Smooth muscle cell (in vitro differentiated cells): ENCODE measurements around the gene ATXN7. TPM values are rescaled to one million over a fixed set of nuclear protein-coding genes. Genes with fewer than 3 reads are reported as not detected.

ENCODE experiments used
- DNase-seq: peaks from one replicate; lab custom pipeline; 2025; ENCODE audit not compliant: unreplicated experiment; lab: John Stamatoyannopoulos, UW
- H2AFZ ChIP-seq: fragments of 200-600 bp; sonication (generic); 2 replicates; pipeline ENCODE4 v1.6.0; 2016; ENCODE audit warnings: antibody characterized with exemption, low read depth, mild to moderate bottlenecking
- H3F3A ChIP-seq: fragments of 200-600 bp; sonication (generic); 2 replicates; pipeline ENCODE4 v1.6.0; 2017; ENCODE audit warnings: antibody characterized with exemption, low read depth
- H3K27ac ChIP-seq: fragments of 200-600 bp; sonication (generic); 2 replicates; pipeline ENCODE4 v1.5.1; 2016; ENCODE audit warnings: low read depth, mild to moderate bottlenecking
- H3K27me3 ChIP-seq: fragments of 200-600 bp; sonication (generic); 2 replicates; pipeline ENCODE4 v1.6.1; 2016; ENCODE audit warnings: low read depth, mild to moderate bottlenecking
- H3K36me3 ChIP-seq: fragments of 200-600 bp; sonication (generic); 2 replicates; pipeline ENCODE4 v1.5.1; 2016; ENCODE audit warnings: low read depth
- H3K4me1 ChIP-seq: fragments of 200-600 bp; sonication (generic); 2 replicates; pipeline ENCODE4 v1.5.1; 2016; ENCODE audit warnings: low read depth
- H3K4me2 ChIP-seq: fragments of 200-600 bp; sonication (generic); 2 replicates; pipeline ENCODE4 v1.6.0; 2016; ENCODE audit warnings: mild to moderate bottlenecking
- H3K4me3 ChIP-seq: fragments of 200-600 bp; sonication (generic); 2 replicates; pipeline ENCODE4 v1.5.1; 2016; ENCODE audit warnings: mild to moderate bottlenecking
- H3K79me2 ChIP-seq: fragments of 200-600 bp; sonication (generic); 2 replicates; pipeline ENCODE4 v1.6.0; 2016; ENCODE audit warnings: low read depth, mild to moderate bottlenecking
- H3K9ac ChIP-seq: fragments of 200-600 bp; sonication (generic); 2 replicates; pipeline ENCODE4 v1.6.0; 2016; ENCODE audit warnings: low read depth
- H3K9me3 ChIP-seq: fragments of 200-600 bp; sonication (generic); replicated peaks from 2 replicates; pipeline ENCODE4 v1.5.1; 2016; ENCODE audit warnings: low read depth
- H4K20me1 ChIP-seq: fragments of 200-600 bp; sonication (generic); 2 replicates; pipeline ENCODE4 v1.6.0; 2016; ENCODE audit warnings: low read depth
- WGBS: methylation state at CpG from one replicate; pipeline ENCODE4 v1.1.7; 2016; ENCODE audit warnings: low lambda C conversion rate; 5-methylcytosine and 5-hydroxymethylcytosine counted together
- polyA plus RNA-seq: library from polyadenylated mRNA; unstranded; fragments of >200 nt; fragmentation: Nextera tagmentation; extraction: Ambion mirVana; gene quantifications from 2 replicates; pipeline ENCODE4 v1.2.1, GENCODE V29; 2016
- total RNA-seq: library from RNA; depleted of rRNA; stranded (reverse); fragments of >200 nt; gene quantifications from 2 replicates; pipeline ENCODE4 v1.2.3, GENCODE V29; 2014
- TF ChIP-seq, protein P1 (sequence below): fragments of 200-600 bp; sonication (generic); IDR thresholded peaks from 2 replicates; pipeline ENCODE4 v1.5.1; 2017; ENCODE audit warnings: borderline replicate concordance, mild to moderate bottlenecking, antibody characterized with exemption; ENCODE audit not compliant: insufficient read depth, poor library complexity, severe bottlenecking

Gene ATXN7
- total and polyA plus RNA-seq, 2 experiments from 2014 or later: 3.6 to 14.1 TPM

DNA sequence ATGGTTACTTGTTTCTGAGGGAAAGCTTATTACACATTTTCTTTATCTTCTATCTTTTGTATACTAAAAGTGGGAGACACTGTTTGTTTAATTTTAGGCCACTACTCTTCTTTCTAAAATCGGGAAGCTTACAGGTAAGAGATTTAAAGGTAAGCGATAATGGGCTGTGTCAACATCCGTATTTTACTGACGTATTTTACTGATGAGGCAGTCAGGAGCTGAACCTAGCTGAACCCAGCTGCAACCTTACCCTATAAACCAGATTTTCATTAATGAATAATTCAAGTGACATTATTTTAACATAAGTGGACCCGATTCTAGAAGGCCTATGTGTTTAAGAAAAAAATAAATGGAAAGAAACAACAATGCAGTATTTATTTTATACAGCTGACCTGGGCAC, 146.5 kb downstream of the ATXN7 start:
- Histone ChIP-seq H3K79me2 (peaks cover 13% of the 10 kb centered on the region), H3K9ac (no peak overlapping the region), H3K27ac (no peak overlapping the region), H3K9me3 (no peaks in the 10 kb centered on the region), H3K4me2 (no peak overlapping the region), H4K20me1 (peaks cover 62% of the 10 kb centered on the region), H3F3A (peaks cover 7% of the 10 kb centered on the region), H3K36me3 (peaks cover 37% of the 10 kb centered on the region), H3K4me3 (no peak overlapping the region), H3K27me3 (no peaks in the 10 kb centered on the region), H2AFZ (no peak overlapping the region), H3K4me1 (no peaks in the 10 kb centered on the region)
- TF ChIP-seq, protein P1, sequence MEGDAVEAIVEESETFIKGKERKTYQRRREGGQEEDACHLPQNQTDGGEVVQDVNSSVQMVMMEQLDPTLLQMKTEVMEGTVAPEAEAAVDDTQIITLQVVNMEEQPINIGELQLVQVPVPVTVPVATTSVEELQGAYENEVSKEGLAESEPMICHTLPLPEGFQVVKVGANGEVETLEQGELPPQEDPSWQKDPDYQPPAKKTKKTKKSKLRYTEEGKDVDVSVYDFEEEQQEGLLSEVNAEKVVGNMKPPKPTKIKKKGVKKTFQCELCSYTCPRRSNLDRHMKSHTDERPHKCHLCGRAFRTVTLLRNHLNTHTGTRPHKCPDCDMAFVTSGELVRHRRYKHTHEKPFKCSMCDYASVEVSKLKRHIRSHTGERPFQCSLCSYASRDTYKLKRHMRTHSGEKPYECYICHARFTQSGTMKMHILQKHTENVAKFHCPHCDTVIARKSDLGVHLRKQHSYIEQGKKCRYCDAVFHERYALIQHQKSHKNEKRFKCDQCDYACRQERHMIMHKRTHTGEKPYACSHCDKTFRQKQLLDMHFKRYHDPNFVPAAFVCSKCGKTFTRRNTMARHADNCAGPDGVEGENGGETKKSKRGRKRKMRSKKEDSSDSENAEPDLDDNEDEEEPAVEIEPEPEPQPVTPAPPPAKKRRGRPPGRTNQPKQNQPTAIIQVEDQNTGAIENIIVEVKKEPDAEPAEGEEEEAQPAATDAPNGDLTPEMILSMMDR: no peak
- 95% methylated on average over 5 of the region's 5 CpGs for WGBS
- DNase-seq: no peak

DNA sequence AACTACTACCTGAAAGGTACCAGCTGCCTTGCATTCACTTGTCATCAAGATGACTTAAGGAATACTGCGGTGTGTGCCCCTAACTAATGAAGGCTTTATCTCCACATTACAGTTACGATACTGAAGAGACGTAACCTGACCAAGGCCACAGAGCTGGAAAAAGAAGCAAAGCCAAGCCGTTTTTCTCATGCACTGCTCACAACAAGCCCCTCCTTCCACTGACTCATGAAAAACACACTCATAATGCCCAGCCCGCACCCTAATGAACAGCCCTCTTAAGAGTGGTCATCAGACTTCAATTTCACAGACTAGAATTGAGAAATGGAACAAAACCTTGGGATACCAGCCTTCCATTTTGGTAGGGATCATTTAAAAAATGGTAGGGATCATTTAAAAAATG, 148.0 kb downstream of the ATXN7 start:
- whole genome bisulfite sequencing: 67% methylated on average over 5 of the region's 5 CpGs
- Histone ChIP-seq H3K4me3 (no peak overlapping the region), H3K9ac (no peak overlapping the region), H3K27me3 (no peaks in the 10 kb centered on the region), H3K79me2 (peaks cover 13% of the 10 kb centered on the region), H3K27ac (peak overlapping the region; percentile 39), H2AFZ (no peak overlapping the region), H3K4me1 (no peaks in the 10 kb centered on the region), H3K36me3 (peaks cover 37% of the 10 kb centered on the region), H3K4me2 (no peak overlapping the region), H4K20me1 (peaks cover 65% of the 10 kb centered on the region), H3F3A (peaks cover 7% of the 10 kb centered on the region), H3K9me3 (no peaks in the 10 kb centered on the region)
- TF ChIP-seq, protein P1: no peak
- DNase-seq: no peak

DNA sequence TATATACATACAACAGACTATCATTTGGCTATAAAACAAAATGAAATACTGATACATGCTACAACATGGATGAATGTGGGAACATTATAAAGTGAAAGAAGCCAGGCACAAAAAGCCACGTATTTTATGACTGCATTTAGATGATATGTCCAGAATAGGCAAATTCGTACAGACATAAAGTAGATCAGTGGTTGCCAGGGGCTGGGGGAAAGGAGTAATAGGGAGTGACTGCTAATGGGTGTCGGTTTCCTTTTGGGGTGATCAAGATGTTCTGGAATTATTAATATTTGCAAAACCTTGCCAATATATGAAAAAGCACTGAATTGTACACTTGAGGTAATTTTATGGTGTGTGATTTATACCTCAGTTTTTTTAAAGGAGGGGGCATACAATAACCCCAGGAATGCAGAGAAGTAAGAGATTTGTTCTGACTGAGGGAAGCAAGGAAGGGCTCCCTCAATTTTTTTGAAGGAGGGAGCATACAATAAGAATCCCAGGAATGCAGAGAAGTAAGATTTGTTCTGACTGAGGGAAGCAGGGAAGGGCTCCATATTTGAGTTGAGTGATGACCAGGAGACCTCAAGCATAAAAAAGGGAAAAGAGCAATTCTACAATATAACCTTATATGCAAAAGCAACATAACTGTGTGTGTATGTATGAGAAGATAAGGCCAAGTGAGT, 153.4 kb downstream of the ATXN7 start:
- H3K9me3 ChIP-seq: no peaks in the 10 kb centered on the region
- 96% methylated on average over 3 of the region's 3 CpGs for WGBS
- DNase-seq: no peak
- H3F3A ChIP-seq: peaks cover 7% of the 10 kb centered on the region
- H3K9ac ChIP-seq: no peak overlapping the region
- TF ChIP-seq, protein P1: no peak
- peaks cover 34% of the 10 kb centered on the region for H3K79me2 ChIP-seq
- H3K4me1 ChIP-seq: peaks cover 4% of the 10 kb centered on the region
- no peak overlapping the region for H3K27ac ChIP-seq
- H3K36me3 ChIP-seq: peaks cover 41% of the 10 kb centered on the region
- H3K27me3 ChIP-seq: no peaks in the 10 kb centered on the region
- H3K4me3 ChIP-seq: no peak overlapping the region
- no peak overlapping the region for H3K4me2 ChIP-seq
- H2AFZ ChIP-seq: no peak overlapping the region
- peaks cover 54% of the 10 kb centered on the region for H4K20me1 ChIP-seq

DNA sequence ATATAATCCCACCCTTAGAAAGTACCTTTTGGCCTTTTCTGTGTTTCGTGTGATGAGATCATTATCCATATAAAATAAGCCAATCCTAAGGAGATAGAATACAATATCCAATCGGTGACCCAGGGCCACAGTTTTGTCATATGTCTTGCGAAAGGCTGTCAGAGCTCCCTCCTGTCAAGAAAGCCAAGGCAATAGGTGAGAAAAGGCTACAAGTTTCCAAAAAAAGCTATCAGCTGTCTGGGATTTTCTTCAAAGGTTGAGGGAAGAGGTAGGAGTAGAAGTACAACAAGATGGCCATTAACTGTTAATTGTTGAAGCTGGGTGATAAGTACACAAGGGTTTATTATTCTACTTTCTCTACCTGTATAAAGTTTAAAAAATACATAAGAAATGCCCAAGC, 155.6 kb downstream of the ATXN7 start:
- Histone ChIP-seq H3K79me2 (peaks cover 37% of the 10 kb centered on the region), H3K36me3 (peaks cover 21% of the 10 kb centered on the region), H3K9ac (no peak overlapping the region), H3K27ac (no peak overlapping the region), H3K4me1 (peaks cover 9% of the 10 kb centered on the region), H4K20me1 (peaks cover 38% of the 10 kb centered on the region), H3K4me2 (no peak overlapping the region), H2AFZ (no peak overlapping the region), H3K9me3 (no peaks in the 10 kb centered on the region), H3F3A (no peaks in the 10 kb centered on the region), H3K27me3 (no peaks in the 10 kb centered on the region), H3K4me3 (no peak overlapping the region)
- no peak for DNase-seq
- WGBS: 98% methylated on average over 3 of the region's 3 CpGs
- TF ChIP-seq, protein P1: no peak
